ENCODE results near the gene FAM171A1. TPM values are rescaled to one million over a fixed set of nuclear protein-coding genes. Genes with fewer than 3 reads are reported as not detected.
"Not testable (repeated sequence)": the region's sequence is repeated elsewhere in the genome, so short reads cannot be mapped to it uniquely, and the experiment has no call there.

FAM171A1 gene
- polyA plus RNA-seq = 10 to 100 TPM in 2 of 3 donors, 1 to 10 TPM in 1; 6.6 to 14.7 (median 13.8) TPM

DNA sequence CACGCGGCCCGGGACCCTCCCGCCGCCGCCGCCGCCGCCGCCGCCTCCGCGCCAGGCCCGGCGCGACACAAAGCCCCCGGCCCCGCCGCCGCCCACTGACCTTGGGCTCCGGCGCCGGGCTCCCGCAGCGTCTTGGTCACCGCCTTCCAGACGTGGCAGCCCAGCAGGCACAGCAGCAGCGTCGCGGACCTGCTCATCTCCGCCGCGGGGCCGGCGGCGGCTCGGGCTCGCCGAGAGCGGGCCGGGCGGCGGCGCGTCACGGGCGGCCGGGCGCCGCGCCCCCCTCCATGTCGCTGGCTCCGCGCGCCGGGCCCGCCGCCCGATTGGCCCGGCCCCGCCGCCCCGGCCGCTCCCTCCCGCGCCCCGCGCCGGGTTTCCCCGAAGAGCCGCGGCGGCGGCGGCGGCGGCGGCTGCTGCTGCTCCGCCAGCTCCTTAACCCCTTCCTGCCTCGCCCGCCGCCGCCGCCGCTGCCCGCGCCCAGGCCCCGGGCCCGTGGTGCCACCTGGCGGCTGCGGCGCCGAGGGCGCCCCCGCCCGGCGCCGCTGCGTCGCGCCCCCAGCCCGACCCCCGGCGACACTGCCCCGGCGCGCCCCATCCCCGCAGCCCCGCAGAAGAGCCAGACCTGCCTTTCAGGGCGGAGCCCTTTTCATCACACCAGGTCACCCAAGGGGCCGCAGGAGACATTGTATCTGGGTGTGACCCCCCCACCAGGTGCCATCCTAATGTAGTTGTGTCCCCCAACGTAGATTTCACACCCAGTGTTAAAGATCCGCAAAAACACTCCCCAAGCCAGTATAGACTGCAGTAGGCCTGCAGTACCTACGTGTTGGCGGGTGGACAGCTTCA lies at the start of gene FAM171A1:
FAM171A1 (minus strand) TSS at position 434 of the 846 bp plus-strand sequence; CDS start at position 197, 237 bp downstream.
- 2 to 4% (median 4%) methylated on average over 51 to 115 of the region's 115 CpGs for WGBS, 3 donors
- H3K27ac ChIP-seq (ENCODE audit: low read depth, low read length) = no peak within 1 kb of the TSS

DNA sequence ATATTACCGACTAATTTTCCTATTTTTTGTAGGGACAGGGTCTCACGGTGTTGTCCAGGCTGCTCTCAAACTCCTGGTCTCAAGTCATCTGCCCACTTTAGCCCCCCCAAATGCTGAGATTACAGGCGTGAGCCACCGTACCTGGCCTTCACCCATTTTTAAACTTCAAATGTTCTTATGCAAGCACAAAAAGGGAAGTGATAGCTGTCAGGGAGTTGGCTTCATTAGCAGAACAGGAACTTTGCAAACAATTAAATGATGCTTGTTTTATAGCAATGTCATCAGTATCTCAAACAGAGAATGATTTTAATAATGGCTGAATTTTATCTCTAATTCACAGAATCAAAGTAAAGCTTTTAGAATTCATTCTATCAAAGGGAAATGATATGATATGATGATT lies 49.8 kb upstream of the FAM171A1 start:
- no peak overlapping the region for H3K27ac ChIP-seq (ENCODE audit: low read depth, low read length)
- WGBS, 3 donors = 66 to 72% (median 71%) methylated on average over 4 of the region's 4 CpGs

DNA sequence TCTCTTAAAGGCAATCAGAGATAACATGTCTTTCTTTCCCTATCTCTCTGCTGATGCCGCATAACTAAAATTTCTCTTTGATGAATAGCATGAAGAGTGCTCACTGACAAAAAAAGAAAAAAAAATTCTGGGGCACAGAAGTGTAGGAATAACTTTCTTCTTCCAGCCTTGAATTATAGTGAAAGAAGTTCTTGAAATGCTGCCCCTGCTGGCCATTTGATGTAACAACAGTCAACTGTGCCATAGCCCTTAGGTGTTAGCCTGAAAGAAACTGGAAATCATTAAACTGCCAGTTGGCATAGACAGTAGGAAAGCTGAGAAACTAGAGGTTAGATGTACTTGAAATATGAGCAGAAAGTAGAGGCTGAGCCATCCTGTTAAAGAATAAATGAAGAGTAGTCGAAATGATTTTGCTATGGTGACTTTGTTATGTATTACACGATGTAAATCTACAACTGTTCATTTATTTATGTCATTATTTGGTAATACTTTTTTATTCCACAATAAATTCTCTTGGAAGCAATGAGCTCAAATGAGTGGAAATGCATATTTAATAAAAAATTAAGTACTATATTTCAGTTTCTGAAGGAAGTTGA lies 48.3 kb upstream of the FAM171A1 start:
- WGBS, 3 donors = 18 to 56% (median 43%) methylated on average over 3 of the region's 3 CpGs
- H3K27ac ChIP-seq (ENCODE audit: low read depth, low read length) = no peak overlapping the region

DNA sequence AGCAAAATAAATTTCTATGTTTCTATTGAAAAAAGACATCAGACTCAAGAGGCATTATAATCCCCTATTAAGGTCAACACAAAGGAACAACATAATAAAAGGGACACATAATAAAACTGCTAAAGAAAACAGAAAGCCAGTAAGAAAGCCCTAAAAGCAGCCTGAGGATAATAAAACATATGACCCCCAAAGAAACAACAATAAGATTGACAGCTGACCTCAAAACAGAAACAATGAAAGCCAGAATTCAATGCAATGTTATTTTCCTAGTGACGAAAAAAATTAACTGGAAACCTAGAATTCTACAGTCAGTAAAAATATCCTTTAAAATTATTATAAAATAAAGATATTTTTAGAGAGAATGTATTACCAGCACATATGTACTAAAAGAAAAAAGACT lies 44.9 kb upstream of the FAM171A1 start:
- WGBS, 3 donors = 78 to 90% (median 87%) methylated on average over 1 of the region's 1 CpG
- no peak overlapping the region for H3K27ac ChIP-seq (ENCODE audit: low read depth, low read length)

DNA sequence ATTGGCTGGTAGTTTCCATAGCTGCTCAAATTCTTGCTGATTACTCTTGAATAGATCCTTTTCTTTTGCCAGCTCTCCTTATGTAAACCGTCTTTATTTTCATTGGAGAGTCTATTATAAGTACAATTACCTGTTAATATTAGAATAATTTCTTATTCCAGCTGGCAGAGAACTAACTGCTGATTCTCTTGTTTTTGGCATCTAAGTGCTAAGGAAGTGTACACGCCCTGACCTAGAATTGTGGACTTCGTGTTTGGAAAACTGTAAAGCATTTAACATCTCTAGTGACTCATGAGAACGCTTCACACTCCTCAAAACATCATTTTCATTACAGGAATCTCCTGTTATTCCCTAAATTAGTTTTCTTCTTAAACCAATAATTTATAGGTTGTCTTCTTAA lies 39.9 kb upstream of the FAM171A1 start:
- H3K27ac ChIP-seq (ENCODE audit: low read depth, low read length) = no peak overlapping the region
- 60 to 81% (median 65%) methylated on average over 4 of the region's 4 CpGs for WGBS, 3 donors

DNA sequence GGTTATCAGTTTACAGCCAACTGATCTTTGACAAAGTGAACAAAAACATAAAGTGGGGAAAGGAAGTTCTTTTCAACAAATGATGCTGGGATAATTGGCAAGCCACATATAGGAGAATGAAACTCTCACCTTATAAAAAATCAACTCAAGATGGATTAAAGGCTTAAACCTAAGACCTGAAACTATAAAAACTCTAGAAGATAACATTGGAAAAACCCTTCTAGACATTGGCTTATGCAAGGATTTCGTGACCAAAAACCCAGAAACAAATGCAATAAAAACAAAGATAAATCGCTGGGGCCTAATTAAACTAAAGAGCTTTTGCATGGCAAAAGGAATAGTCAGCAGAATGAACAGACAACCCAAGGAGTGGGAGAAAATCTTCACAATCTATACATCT lies 38.3 kb upstream of the FAM171A1 start:
- WGBS, 3 donors = 77 to 89% (median 85%) methylated on average over 2 of the region's 2 CpGs
- H3K27ac ChIP-seq (ENCODE audit: low read depth, low read length) = not testable (repeated sequence)

DNA sequence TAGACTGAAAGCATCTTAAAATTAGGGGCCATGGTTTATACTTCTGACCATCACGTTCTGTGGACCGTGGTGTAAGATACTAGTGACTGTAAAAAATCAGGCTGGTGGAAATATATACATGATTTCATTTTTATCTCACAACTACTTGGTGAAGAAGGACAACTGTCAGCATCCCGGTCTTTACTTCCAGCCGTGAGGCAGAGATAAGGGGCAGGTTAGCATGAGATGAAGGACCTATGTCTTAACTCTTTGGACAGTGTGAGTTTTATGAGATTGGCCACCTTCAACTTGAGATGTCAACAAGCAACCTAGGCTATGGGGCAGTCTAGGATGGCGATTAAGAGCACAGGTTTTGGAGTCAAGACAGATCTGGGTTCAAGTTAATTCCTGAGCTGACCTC lies 37.5 kb upstream of the FAM171A1 start:
- H3K27ac ChIP-seq (ENCODE audit: low read depth, low read length) = no peak overlapping the region
- 82 to 91% (median 90%) methylated on average over 5 of the region's 5 CpGs for WGBS, 3 donors

DNA sequence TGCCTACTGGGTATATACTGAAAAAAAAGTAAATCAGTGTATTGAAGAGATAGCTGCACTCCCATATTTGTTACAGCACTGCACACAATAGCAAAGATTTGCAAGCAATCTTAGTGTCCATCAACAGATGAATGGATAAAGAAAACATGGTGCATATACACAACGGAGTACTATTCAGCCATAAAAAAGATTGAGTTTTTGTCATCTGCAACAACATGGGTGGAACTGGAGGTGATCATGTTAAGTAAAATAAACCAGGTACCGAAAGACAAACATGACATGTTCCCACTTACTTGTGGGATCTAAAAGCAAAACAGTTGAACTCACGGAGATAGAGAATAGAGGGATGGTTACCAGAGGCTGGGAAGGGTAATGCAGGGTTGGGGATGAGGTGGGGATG lies 34.2 kb upstream of the FAM171A1 start:
- WGBS, 3 donors = 82 to 94% (median 87%) methylated on average over 3 of the region's 3 CpGs
- no peak overlapping the region for H3K27ac ChIP-seq (ENCODE audit: low read depth, low read length)

DNA sequence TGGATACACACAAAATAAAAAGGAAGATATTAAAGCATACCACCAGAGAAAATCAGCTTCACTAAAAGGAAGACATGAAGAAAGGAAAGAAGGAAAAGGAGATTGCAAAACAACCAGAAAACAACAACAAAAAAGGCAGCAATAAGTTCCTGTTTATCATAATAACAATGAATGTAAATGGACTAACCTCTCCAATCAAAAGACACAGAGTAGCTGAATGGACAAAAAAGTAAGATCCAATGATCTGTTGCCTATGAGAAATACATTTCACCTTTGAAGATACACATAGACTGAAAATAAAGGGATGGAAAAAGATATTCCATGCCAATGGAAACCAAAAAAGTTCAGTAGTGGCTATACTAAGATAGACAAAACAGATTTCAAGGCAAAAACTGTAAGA lies 30.3 kb upstream of the FAM171A1 start:
- no peak overlapping the region for H3K27ac ChIP-seq (ENCODE audit: low read depth, low read length)

DNA sequence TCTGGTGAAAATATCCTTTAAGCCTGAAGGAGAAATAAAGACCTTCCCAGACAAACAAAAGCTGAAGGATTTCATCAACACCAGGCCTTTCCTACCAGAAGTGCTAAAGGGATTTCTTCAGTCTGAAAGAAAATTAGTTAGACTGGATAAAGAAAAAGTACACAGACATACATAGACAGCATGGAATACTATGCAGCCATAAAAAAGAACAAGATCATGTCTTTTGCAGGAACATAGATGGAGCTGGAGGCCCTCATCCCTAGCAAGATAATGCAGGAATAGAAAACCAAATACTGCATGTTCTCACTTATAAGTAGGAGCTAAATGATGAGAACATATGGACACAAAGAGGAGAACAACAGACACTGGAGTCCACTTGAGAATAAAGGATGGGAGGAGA lies 29.4 kb upstream of the FAM171A1 start:
- not testable (repeated sequence) for H3K27ac ChIP-seq (ENCODE audit: low read depth, low read length)

DNA sequence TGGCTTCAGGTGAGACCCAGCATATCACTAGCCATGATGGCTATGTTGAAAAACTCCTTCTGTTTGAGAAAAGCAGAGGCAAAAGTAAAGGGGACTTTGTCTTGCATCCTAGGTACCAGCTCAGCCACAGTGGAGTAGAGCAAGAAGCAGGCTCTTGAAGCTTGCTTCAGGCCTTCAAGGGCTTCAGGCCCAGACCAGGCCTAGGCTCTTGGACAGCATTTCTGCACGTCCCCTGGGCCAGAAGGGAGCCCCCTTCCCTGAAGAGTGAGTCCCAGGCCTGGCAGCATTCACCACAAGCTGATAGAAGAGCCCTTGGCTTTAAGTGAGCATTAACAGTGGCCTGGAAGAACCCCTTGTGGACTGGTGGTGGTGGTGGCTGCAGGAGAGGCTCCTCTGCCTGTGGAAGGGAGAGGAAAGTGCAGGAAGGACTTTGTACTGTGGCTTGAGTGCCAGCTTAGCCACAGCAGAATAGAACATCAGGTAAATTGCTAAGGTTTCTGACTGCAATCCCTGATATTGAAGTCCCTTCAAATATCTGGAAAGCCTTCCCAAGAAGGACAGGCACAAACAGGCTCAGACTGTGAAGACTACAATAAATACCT lies 28.1 kb upstream of the FAM171A1 start:
- WGBS, 3 donors = 56 to 67% (median 60%) methylated on average over 1 of the region's 1 CpG
- no peak overlapping the region for H3K27ac ChIP-seq (ENCODE audit: low read depth, low read length)

DNA sequence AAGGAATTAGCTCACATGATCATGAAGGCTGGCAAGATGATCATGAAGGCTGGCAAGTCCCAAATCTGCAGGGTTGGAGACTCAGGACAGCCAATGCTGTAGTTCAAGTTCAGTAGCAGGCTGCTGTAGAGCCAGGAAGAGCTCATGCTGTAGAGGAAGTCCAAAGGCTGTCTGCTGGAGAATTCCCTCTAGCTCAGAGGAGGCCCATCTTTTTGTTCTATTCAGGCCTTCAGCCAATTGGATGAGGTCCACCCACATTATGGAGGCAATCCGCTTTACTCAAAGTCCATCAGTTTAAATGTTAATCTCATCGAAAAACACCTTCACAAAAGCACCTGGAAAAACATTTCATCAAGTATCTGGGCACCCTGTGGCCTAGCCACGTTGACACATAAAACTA lies 24.8 kb upstream of the FAM171A1 start:
- no peak overlapping the region for H3K27ac ChIP-seq (ENCODE audit: low read depth, low read length)
- 82 to 89% (median 83%) methylated on average over 3 of the region's 3 CpGs for WGBS, 3 donors

DNA sequence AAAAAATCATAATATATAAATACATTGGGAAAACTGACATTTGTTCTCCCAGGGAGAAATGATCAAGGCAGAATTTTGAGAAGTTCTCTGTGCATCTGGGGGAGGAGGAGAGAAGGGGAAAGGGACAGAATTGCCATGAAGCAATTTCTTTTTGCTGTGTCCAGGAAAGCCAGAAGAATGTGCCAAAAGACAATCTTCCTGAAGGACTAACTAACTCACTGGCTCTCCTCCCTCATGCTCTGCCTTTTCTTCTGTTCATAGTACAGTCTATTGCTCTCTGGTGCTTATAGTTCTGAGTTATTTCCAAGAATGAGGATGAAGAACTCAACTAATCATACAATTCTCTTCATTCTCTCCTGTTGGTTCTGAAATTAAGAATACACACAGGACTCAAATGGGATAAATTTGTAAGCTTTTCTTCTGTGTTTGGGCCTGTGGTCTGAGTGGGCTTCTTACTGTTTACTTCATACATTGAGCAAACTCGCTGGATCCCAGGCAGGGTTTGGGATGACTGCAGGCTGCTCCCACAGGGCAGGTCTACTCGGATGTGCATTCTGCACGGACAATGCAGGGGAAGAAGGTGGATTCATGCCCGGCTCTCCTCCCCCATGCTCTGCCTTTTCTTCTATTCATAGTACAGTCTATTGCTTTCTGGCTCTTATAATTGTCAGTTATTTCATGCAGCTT lies 22.2 kb upstream of the FAM171A1 start:
- no peak overlapping the region for H3K27ac ChIP-seq (ENCODE audit: low read depth, low read length)
- 63 to 72% (median 66%) methylated on average over 4 of the region's 4 CpGs for WGBS, 3 donors

DNA sequence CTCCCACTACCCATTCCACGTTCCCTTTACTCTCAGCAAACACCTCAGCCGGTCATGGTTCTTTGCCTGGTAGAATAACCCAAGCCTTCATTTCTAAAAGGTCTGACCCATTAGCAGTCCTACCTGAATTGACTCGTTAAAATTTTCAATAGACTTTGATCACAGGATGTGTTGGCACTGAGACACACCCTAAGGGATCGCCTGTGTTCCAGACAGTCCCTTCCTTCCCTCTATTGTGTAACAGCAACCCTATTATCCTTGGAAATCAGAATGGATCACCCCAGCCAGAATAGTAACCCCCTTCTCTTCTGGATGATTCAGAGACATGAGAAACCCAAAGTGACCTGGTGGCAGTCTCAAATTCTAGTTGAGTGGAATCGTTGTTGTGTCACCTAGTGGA lies 20.4 kb upstream of the FAM171A1 start:
- no peak overlapping the region for H3K27ac ChIP-seq (ENCODE audit: low read depth, low read length)
- 66 to 68% (median 67%) methylated on average over 5 of the region's 5 CpGs for WGBS, 3 donors

DNA sequence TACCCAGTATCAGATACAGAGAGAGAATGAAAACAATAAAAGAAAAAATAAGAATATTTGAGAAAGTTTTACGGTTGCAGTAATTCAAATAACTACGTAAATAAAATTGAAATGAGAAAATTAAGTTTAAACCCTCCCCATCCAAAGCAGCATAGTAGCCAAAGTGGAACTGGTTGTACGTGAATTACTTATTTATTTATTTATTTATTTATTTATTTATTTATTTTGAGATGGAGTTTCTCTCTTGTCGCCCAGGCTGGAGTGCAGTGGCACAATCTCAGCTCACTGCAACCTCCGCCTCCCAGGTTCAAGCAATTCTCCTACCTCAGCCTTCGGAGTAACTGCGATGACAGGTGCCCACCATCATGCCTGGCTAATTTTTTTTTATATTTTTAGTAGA lies 17.1 kb upstream of the FAM171A1 start:
- not testable (repeated sequence) for H3K27ac ChIP-seq (ENCODE audit: low read depth, low read length)
- WGBS, 3 donors = 92 to 98% (median 93%) methylated on average over 7 of the region's 7 CpGs

DNA sequence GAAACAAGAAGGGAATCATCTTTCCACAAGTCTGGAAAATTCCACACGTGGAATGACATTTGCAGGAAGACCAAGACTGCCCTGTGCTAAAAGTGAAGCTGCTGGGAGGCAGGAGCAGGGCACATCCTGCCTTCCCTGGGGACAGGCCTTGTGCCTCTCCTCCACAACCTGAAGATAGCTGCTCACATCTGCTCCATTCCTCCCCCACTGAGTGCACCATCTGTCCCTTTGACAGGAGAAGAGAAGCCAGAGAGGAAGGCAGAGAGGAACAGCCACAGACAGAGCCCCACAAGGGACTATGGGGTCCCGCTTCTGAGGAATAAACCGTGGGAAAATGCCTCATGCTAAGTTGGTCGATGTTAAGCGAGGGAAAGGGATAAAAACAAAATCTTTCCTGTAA lies 15.9 kb upstream of the FAM171A1 start:
- H3K27ac ChIP-seq (ENCODE audit: low read depth, low read length) = no peak overlapping the region
- 47 to 56% (median 54%) methylated on average over 5 of the region's 5 CpGs for WGBS, 3 donors

DNA sequence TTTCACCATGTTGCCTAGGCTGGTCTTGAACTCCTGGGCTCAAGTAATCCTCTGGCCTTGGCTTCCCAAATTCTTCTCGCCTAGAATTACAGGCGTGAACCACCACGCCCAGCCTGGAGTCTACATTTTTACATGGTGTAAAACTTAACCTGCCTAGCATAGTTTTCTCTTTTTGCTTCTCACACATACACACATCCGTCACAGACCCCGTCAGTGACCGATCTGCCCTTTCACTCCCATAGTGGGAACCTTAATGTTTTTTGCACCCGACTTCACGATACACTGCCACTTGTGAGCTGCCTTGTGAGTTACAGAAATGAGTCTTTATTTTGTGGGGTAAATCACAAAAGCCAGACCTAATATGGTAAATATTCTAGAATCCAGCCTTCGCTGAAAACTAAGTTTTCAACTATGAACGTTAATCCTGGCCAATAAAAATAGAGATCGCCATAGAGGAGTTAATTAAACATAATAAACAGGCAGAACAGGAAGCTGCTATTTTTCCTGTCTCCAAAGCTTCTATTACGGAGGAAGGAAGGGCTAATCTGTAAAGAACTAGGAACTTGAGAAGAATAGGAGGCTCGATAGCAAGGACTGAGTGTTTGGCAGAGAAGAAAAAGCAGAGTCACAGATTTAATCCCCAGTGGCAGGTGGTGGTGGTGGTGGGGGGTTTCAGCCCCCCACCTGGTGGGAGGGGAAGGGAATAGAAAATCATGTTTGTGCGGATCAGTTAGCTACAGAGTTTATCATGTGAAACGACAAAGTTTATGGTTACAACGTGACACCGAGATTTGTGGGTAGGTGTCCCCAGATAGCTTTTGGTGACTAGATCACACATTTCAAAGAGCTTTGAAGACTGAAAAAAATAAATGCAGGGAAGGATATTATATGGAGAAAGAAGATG lies 14.7 kb upstream of the FAM171A1 start:
- no peak overlapping the region for H3K27ac ChIP-seq (ENCODE audit: low read depth, low read length)
- WGBS, 3 donors = 50 to 81% (median 59%) methylated on average over 17 of the region's 17 CpGs

DNA sequence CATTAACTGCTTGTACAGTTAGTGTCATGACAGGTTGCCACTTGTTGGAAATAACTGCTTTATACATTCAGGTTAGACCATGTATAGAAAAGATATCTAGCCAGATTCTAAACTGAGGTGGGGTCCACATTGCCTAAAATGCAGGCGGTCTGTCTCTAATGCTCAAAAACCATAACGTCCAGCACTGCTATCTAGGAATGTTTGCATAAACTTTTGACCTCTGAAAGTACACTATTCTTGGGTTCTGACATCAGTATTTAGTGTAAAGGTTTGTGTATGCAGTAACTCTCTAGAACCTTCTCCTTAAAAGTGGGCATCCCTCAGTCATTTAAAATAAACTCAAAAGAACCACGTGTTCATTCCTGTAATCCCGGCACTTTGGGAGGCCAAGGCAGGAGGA lies 10.3 kb upstream of the FAM171A1 start:
- H3K27ac ChIP-seq (ENCODE audit: low read depth, low read length) = no peak overlapping the region
- 49 to 61% (median 50%) methylated on average over 4 of the region's 4 CpGs for WGBS, 3 donors
